Immature natural killer cell (primary cell): ENCODE measurements around the gene GRM7. TPM values are rescaled to one million over a fixed set of nuclear protein-coding genes. Genes with fewer than 3 reads are reported as not detected.

ENCODE experiments used
- DNase-seq, 3 donors: peaks; one replicate each; pipeline ENCODE4 v3.0.0; 2022; ENCODE audit warnings: mixed read lengths in 1 of 3
- H3K27ac Mint-ChIP-seq, 6 donors: one replicate each; pipeline ENCODE4 v1.8.0; 2020; ENCODE audit warnings: mixed read lengths in 6 of 6, mild to moderate bottlenecking in 5 of 6, inconsistent platforms in 4 of 6, moderate library complexity in 3 of 6
- H3K27me3 Mint-ChIP-seq, 3 donors: one replicate each; pipeline ENCODE4 v1.8.0; 2020 to 2021; ENCODE audit warnings: low read depth in 3 of 3, mild to moderate bottlenecking in 3 of 3, mixed read lengths in 3 of 3, moderate library complexity in 3 of 3, inconsistent platforms in 1 of 3
- H3K36me3 Mint-ChIP-seq, 3 donors: one replicate each; pipeline ENCODE4 v1.8.0; 2020; ENCODE audit warnings: mixed read lengths in 3 of 3, inconsistent platforms in 2 of 3, mild to moderate bottlenecking in 2 of 3
- H3K4me1 Mint-ChIP-seq, 2 donors: one replicate each; pipeline ENCODE4 v1.8.0; 2020; ENCODE audit warnings: inconsistent platforms in 2 of 2, mild to moderate bottlenecking in 2 of 2, mixed read lengths in 2 of 2, moderate library complexity in 1 of 2
- H3K4me3 Mint-ChIP-seq, 5 donors: one replicate each; pipeline ENCODE4 v1.8.0; 2020; ENCODE audit warnings: mild to moderate bottlenecking in 5 of 5, mixed read lengths in 5 of 5, inconsistent platforms in 3 of 5, moderate library complexity in 3 of 5
- H3K9me3 Mint-ChIP-seq, 6 donors: one replicate each; pipeline ENCODE4 v1.8.0; 2020; ENCODE audit warnings: mild to moderate bottlenecking in 6 of 6, mixed read lengths in 6 of 6, inconsistent platforms in 4 of 6, moderate library complexity in 3 of 6
- polyA plus RNA-seq, 3 donors: library from polyadenylated mRNA; unstranded; fragments of 300-500 nt; fragmentation: Illumina TruSeq; gene quantifications; one replicate each; pipeline ENCODE4 v1.2.3, GENCODE V29; 2021

The GRM7 gene
- polyA plus RNA-seq, 3 donors from 2014 or later, result not detected

DNA sequence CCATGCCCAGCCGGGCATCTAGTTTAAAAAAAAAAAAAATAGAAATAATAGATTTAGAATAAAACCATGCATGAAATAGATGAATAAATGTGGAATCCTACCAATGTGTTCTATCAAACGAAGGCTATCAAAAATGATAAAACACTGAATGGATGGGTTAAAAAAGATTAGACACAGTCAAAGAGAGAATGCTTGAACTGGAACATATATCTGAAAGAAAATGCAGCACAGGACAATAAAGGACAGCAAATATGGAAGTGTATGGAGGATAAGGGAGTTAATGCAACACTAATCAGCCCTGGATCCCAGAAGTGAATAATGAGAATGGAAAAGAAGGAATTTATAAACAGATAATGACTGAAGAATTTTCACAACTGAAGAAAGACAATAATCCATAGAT, 571.7 kb downstream of the GRM7 start:
- Mint-ChIP-seq H3K9me3 (peaks cover 4 to 19% (median 10%) of the 10 kb centered on the region in 6 donors), H3K27me3 (peaks cover 0 to 3% (median under 1%) of the 10 kb centered on the region in 3 donors), H3K36me3 (peaks cover 0 to 3% (median 0%) of the 10 kb centered on the region in 3 donors), H3K4me3 (no peak overlapping the region), H3K4me1 (no peaks in the 10 kb centered on the region), H3K27ac (no peak overlapping the region)
- DNase-seq, result no peak

DNA sequence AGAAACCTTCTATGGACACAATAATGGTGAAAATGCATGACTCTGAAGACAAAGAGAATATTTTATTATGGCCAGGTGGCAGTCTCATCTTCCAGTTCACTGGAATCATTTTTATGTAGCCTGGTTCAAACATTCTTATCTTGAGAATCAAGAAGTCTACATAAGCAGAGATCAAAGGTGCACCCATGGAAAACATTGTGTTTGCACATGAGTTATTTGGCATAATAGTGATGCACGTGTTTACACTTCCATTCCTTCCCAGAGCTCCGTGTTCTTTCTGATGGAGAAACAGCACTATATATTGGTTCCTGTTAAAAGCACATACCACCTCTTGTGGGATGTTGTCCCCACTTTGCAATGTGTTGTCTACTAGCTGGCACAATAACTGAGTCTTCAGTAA, 572.2 kb downstream of the GRM7 start:
- Mint-ChIP-seq H3K4me1 (no peaks in the 10 kb centered on the region), H3K36me3 (peaks cover 0 to 3% (median 0%) of the 10 kb centered on the region in 3 donors), H3K27ac (no peak overlapping the region), H3K9me3 (peaks cover 4 to 19% (median 10%) of the 10 kb centered on the region in 6 donors), H3K4me3 (no peak overlapping the region), H3K27me3 (peaks cover 0 to 3% (median 0%) of the 10 kb centered on the region in 3 donors)
- no peak for DNase-seq

DNA sequence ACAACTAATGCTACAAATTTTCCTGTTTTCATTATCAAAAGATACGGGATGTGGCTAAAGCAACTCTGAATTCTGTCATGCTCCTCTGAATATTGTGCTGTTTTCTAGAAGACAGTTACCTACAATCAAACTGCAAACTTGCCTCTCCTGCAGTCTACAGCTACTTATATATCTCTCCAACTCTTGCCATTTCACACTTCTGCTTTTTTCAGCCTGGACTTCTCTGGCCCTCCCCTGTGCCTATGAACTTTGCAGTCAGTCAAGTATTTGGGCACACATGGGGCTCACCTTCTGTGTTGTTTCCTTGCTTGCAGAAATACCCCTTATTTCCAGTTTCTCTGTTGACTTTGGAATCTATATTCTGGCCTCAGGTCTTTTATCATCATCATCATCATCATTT, 575.6 kb downstream of the GRM7 start:
- Mint-ChIP-seq H3K27ac (no peak overlapping the region), H3K27me3 (peaks cover 0 to 3% (median 0%) of the 10 kb centered on the region in 3 donors), H3K4me1 (no peaks in the 10 kb centered on the region), H3K36me3 (peaks cover 0 to 3% (median 0%) of the 10 kb centered on the region in 3 donors), H3K4me3 (no peak overlapping the region), H3K9me3 (peaks cover 4 to 19% (median 10%) of the 10 kb centered on the region in 6 donors)
- DNase-seq, result no peak

DNA sequence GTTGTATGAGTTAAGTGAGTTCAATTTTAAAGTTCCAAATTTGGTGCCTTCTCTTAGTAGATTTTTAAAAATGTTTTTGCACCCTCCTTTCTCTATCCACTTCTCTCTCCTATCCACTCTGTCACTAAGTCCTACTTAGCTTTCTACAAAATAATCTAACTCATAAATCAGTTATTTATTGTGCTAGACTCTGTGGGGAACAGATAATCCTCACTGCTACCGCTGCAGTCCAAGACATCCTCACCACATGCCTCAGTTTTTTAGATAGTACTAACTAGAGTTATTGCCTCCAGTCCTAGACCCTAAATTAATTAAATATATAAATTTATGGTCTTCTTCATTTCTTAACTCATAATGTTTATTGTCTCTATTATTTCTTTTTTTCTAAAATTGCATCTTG, 576.3 kb downstream of the GRM7 start:
- peaks cover 0 to 3% (median 0%) of the 10 kb centered on the region in 3 donors for H3K36me3 Mint-ChIP-seq
- H3K27me3 Mint-ChIP-seq, result peaks cover 0 to 3% (median 0%) of the 10 kb centered on the region in 3 donors
- H3K4me1 Mint-ChIP-seq, result no peaks in the 10 kb centered on the region
- no peak overlapping the region for H3K27ac Mint-ChIP-seq
- H3K9me3 Mint-ChIP-seq, result peaks cover 4 to 19% (median 10%) of the 10 kb centered on the region in 6 donors
- no peak for DNase-seq
- no peak overlapping the region for H3K4me3 Mint-ChIP-seq

DNA sequence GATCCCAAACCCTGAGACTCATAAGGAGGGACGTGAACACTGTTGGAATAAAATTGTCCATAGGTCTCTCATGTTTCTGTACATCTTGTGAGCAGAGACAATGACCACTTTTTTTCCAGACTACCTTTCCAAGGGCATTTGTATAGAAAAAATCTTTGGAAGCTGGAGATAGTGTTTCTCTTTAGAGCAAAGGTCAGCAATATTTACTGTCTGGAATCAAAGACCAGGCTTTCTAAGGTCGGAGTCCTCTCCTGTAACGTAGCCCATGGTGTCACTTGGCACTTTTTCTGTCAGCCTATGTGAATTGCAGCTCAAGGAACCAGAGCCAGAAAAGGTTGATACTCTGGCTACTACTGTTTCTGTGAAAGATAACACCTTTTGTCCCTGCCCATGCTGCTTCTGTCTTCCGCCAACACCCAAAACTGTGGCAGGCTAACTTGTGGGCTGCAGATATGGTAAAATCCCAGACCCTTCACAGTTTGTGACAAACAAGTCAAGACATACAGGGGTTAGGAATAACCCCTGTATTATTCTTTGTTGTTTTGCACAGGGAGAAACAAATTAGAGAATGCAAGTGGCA, 578.3 kb downstream of the GRM7 start:
- no peaks in the 10 kb centered on the region for H3K36me3 Mint-ChIP-seq
- no peak overlapping the region for H3K4me3 Mint-ChIP-seq
- DNase-seq, result no peak

DNA sequence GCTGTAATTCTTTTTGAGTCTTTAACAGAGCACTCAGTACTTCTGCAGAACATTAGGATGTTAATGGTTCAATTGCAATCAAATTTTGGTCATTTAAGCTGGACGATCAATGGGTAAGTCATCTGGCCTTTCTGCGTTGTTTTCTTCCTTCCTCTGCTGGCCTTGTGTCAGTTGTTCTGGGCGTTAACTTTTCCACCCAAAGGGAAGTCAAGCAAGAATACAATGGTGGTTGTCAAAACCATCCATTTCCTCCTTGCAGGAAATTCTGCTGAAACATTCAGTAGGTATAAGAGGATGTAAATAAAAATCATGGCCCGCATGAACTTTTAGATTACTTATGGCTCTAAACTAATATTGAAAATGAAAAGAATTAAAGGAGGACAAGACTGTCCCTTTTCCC, 584.0 kb downstream of the GRM7 start:
- Mint-ChIP-seq H3K4me3 (no peak overlapping the region), H3K27ac (no peak overlapping the region), H3K9me3 (peaks cover 0 to 5% (median 0%) of the 10 kb centered on the region in 6 donors), H3K4me1 (peaks cover 2 to 14% of the 10 kb centered on the region in 2 donors), H3K27me3 (peaks cover 0 to 2% (median 0%) of the 10 kb centered on the region in 3 donors), H3K36me3 (no peaks in the 10 kb centered on the region)
- no peak for DNase-seq

More for the DNA sequence above, 578.3 kb downstream of the GRM7 start:
- Mint-ChIP-seq H3K4me1 (no peaks in the 10 kb centered on the region), H3K27me3 (peaks cover 0 to 3% (median 0%) of the 10 kb centered on the region in 3 donors), H3K27ac (no peak overlapping the region), H3K9me3 (peaks cover 0 to 5% (median 1%) of the 10 kb centered on the region in 6 donors)

DNA sequence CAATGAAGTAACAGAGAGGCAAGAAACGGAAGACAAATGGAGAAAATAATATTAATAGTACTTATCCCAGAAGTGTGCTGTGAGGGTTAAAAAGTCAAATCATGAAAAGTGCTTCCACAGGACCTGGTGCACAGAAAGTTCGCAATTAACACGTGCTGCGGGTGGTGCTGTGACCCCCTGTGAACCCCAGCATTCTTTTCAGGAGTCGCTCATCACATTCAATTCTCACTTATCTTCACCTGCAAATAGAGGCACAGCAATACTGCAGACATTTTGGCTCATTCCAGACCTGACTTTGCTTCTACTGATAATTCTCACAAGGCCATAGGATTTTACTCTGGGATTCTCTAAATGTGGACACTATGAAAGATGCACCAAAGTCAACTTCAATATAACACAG, 584.4 kb downstream of the GRM7 start:
- H3K36me3 Mint-ChIP-seq, result no peaks in the 10 kb centered on the region

DNA sequence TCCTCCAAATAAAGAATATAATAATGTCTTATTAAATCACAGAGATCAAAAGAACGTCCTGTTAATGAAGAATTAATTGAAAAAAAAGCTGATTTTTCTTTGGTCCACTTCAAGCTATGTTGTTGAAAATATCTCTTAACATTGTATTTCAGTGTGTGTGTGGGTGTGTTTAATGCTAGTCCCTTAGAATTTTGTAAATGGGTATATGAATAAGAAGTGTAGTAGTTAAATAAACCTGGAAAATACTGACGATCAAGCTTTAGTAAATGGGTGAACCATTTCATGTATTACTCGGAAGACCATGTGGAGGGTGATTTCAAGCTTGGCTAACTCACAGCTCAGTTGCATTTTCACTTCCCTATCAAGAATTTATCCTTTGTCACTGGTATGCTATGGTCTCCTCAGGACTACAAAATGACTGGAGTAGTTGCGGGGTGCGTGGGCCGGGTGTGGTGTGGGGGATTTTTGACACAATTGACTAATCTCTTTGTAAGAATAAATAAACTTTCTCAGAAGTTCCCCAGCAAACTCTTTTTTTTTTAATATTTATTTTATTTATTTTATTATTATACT, 586.4 kb downstream of the GRM7 start:
- no peak overlapping the region for H3K4me3 Mint-ChIP-seq
- no peak overlapping the region for H3K27ac Mint-ChIP-seq
- DNase-seq, result no peak
- peaks cover 0 to 2% (median 0%) of the 10 kb centered on the region in 3 donors for H3K27me3 Mint-ChIP-seq
- H3K9me3 Mint-ChIP-seq, result peaks cover 0 to 5% (median 0%) of the 10 kb centered on the region in 6 donors
- H3K4me1 Mint-ChIP-seq, result peaks cover 2 to 14% of the 10 kb centered on the region in 2 donors
- H3K36me3 Mint-ChIP-seq, result no peaks in the 10 kb centered on the region

More for the DNA sequence above, 584.4 kb downstream of the GRM7 start:
- no peak overlapping the region for H3K4me3 Mint-ChIP-seq
- peaks cover 2 to 14% of the 10 kb centered on the region in 2 donors for H3K4me1 Mint-ChIP-seq
- no peak overlapping the region for H3K27ac Mint-ChIP-seq
- DNase-seq, result no peak
- H3K27me3 Mint-ChIP-seq, result peaks cover 0 to 2% (median 0%) of the 10 kb centered on the region in 3 donors
- H3K9me3 Mint-ChIP-seq, result peaks cover 0 to 5% (median 0%) of the 10 kb centered on the region in 6 donors

DNA sequence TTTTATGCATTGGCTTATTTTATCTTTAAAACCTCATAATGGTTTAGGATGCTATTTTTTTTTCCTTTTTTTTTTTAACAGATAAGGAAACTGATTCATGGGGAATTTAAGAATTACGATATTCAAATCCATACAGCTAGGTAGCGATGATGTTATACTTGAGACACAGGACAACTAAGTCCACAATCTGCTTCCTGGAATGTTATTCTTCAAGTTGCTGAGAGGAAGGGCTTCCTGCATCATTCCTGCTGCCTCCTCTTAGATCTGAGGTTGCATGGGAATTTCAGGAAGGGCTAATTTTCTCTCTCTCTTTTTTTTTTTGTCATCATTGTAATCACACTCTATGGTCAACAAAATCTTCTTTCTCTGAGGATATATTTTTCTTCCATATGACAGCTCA, 595.5 kb downstream of the GRM7 start:
- H3K36me3 Mint-ChIP-seq, result peaks cover 0 to 3% (median 0%) of the 10 kb centered on the region in 3 donors
- no peaks in the 10 kb centered on the region for H3K4me1 Mint-ChIP-seq
- no peak for DNase-seq
- no peak overlapping the region for H3K4me3 Mint-ChIP-seq
- H3K9me3 Mint-ChIP-seq, result peaks cover 0 to 5% (median 0%) of the 10 kb centered on the region in 6 donors
- peaks cover 0 to under 1% (median 0%) of the 10 kb centered on the region in 3 donors for H3K27me3 Mint-ChIP-seq
- H3K27ac Mint-ChIP-seq, result no peak overlapping the region

DNA sequence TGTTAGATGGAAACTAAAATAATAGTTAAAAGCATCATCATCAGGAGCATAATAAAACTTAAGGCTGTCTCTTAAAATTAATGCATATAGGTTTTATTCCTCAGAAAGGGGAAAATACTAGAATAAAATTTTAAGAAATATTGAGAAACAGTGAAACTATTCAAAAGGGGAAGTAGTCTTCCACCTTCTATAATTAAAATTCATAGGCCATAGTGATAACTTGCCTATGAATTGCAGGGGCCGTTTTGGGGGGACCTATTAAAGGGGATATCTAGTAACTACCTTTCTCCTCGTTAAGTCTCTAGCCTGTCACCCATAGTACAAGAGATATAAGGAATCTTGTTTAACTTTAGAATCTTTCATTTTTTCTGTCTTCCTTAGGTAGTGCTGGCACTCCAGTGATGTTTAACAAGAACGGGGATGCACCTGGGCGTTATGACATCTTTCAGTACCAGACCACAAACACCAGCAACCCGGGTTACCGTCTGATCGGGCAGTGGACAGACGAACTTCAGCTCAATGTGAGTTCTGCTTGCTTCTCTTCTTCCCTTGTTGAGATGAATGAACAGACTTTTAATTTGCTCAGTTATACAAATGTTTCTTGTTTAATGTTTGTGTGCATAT, 600.4 kb downstream of the GRM7 start:
- peaks cover 0 to 3% (median 0%) of the 10 kb centered on the region in 3 donors for H3K36me3 Mint-ChIP-seq
- H3K9me3 Mint-ChIP-seq, result peaks cover 0 to 14% (median 1%) of the 10 kb centered on the region in 6 donors
- H3K4me3 Mint-ChIP-seq, result no peak overlapping the region
- peaks cover 0 to 7% (median 2%) of the 10 kb centered on the region in 3 donors for H3K27me3 Mint-ChIP-seq
- DNase-seq, result no peak
- no peaks in the 10 kb centered on the region for H3K4me1 Mint-ChIP-seq
- H3K27ac Mint-ChIP-seq, result no peak overlapping the region

DNA sequence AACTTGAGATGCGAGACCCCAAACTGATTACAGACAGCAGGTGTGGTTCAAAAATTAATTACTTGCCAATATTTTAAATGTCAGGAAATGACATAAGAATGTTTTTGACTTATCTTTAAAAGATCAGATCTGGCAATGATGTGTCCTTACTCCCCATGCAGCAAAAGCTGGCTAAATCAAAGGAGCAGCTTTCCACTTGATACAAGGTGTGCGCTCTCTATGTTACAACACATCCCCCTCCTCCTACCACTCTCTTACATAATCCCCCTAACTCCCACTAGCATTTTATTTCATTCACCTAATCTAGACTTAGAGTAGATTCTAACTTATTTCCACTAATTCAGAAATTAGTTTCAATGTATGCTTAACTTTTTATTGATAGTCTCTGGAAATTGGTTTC, 609.0 kb downstream of the GRM7 start:
- no peaks in the 10 kb centered on the region for H3K4me1 Mint-ChIP-seq
- no peak for DNase-seq
- H3K27ac Mint-ChIP-seq, result no peak overlapping the region
- H3K9me3 Mint-ChIP-seq, result peaks cover 0 to 5% (median 0%) of the 10 kb centered on the region in 6 donors
- no peaks in the 10 kb centered on the region for H3K36me3 Mint-ChIP-seq
- peaks cover 0 to 1% (median 0%) of the 10 kb centered on the region in 3 donors for H3K27me3 Mint-ChIP-seq
- H3K4me3 Mint-ChIP-seq, result no peak overlapping the region

DNA sequence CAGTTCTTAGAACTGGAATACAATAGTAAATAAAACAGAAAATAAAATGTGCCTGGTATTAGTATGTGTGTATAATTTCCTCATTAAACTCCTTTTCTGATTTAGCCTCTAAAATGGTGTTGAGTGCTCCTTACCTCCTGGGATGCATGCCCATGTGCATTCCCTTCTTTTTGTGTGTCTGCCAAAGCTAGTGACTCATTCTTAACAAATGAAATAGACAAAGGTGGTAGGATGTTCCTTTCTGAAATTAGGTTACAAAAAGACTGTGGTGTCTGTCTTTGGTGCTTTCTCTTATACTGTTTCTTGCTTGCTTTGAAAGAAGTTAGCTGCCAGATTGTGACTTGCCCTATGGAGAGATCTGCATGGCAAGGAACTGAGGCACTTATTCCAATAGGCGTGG, 623.7 kb downstream of the GRM7 start:
- no peak for DNase-seq
- Mint-ChIP-seq H3K4me1 (no peaks in the 10 kb centered on the region), H3K9me3 (peaks cover 0 to 4% (median 1%) of the 10 kb centered on the region in 6 donors), H3K27me3 (peaks cover 0 to 1% (median 0%) of the 10 kb centered on the region in 3 donors), H3K36me3 (no peaks in the 10 kb centered on the region), H3K4me3 (no peak overlapping the region), H3K27ac (no peak overlapping the region)

DNA sequence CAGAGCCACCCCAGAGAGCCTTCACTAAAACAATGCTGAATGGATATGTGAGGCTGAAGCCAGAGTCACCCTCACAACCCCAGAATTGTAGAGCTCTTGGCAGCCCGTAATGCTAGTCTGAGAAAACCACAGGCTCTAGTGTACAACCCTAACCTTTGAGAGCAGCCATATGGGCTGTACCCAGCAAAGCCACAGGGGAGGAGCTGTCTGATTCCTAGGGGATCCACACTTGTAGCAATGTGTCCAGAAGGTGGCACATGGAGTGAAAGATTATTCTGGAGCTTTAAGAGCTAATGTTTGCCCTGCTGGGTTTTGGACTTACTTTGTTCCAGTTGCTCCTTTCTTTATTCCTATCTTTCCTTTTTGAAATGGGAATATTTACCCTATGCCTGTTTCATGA, 626.8 kb downstream of the GRM7 start:
- Mint-ChIP-seq H3K27ac (no peak overlapping the region), H3K4me1 (no peaks in the 10 kb centered on the region), H3K36me3 (no peaks in the 10 kb centered on the region), H3K4me3 (no peak overlapping the region), H3K27me3 (peaks cover 0 to 1% (median 1%) of the 10 kb centered on the region in 3 donors), H3K9me3 (peaks cover 0 to 4% (median 0%) of the 10 kb centered on the region in 6 donors)
- DNase-seq, result no peak

DNA sequence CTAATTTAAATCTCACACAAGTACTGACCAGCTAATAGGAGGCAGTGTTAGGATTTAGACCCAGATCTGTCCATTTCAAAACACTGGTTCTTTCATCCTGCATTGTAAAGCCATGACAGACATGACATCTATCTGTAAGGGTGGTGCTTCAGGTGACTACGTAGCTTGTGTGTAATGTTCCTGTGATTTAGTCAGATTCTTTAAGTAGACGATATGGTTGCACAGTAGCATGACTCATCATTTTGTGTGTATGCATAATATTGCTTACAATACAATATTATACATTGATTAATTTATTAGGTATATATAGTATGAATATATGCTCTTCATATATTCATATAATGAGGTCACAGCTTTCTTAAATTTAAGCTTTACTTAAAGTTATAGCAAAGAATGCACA, 628.5 kb downstream of the GRM7 start:
- DNase-seq, result no peak
- no peak overlapping the region for H3K4me3 Mint-ChIP-seq
- H3K9me3 Mint-ChIP-seq, result peaks cover 0 to 6% (median 3%) of the 10 kb centered on the region in 6 donors
- H3K4me1 Mint-ChIP-seq, result no peaks in the 10 kb centered on the region
- peaks cover 0 to 4% (median 0%) of the 10 kb centered on the region in 3 donors for H3K36me3 Mint-ChIP-seq
- H3K27me3 Mint-ChIP-seq, result peaks cover 0 to 3% (median 1%) of the 10 kb centered on the region in 3 donors
- no peak overlapping the region for H3K27ac Mint-ChIP-seq
